Measurements from ENCODE around the gene RGS3.

The RGS3 gene

DNA sequence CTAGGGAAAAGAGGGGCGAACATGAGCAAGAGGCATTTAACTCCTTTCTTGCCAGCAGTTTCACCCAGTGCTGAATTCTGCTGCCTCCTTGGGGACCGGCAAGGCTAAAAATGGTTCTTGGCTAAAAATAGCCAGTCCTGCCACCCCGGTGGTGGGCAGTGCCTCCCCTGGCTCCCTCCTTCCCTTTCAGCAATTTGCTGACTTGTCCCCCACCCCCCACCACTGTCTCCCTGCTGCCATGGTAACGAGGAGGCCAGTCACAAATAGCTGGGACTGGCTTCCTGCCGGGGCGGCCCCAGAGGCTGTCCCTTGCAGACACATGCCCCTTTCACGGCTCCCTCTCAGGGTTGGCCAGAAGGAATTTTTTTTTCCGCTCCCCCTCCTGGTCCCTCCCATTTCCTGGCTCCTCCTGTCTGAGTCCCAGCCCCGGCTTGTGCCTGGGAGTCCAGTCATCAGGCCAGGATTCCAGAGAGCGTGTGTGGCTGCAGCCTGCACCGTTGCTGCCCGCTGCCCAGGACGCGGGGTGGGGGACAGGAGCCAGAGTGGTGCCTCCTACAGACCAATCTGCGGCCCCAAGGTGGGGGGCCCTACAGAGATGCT is 130.3 kb downstream of the RGS3 start:
- DNase-seq (ENCODE audit: extremely low read depth, low read depth) = peak; percentile 98
- peak overlapping the region; percentile 98 for H3K4me3 ChIP-seq (replicated peaks; ENCODE audit: low read depth, low read length)
- no peak for TF ChIP-seq CTCF (IDR thresholded peaks at IDR 0.05; ENCODE audit: low read depth, low read length, missing control alignments)

- no peak for TF ChIP-seq CTCF (IDR thresholded peaks at IDR 0.05; ENCODE audit: low read depth, low read length, missing control alignments)
- DNase-seq (ENCODE audit: extremely low read depth, low read depth) = no peak
- H3K4me3 ChIP-seq (replicated peaks; ENCODE audit: low read depth, low read length) = peak overlapping the region; percentile 98
These were observed 131.2 kb downstream of the RGS3 start for GRCh38 chr9:113594484-113595299.

GRCh38 chr9:113596616-113597320 is 133.2 kb downstream of the RGS3 start:
- no peak for DNase-seq (ENCODE audit: extremely low read depth, low read depth)
- TF ChIP-seq CTCF (IDR thresholded peaks at IDR 0.05; ENCODE audit: low read depth, low read length, missing control alignments) = no peak
- peak overlapping the region; percentile 98 for H3K4me3 ChIP-seq (replicated peaks; ENCODE audit: low read depth, low read length)

DNA sequence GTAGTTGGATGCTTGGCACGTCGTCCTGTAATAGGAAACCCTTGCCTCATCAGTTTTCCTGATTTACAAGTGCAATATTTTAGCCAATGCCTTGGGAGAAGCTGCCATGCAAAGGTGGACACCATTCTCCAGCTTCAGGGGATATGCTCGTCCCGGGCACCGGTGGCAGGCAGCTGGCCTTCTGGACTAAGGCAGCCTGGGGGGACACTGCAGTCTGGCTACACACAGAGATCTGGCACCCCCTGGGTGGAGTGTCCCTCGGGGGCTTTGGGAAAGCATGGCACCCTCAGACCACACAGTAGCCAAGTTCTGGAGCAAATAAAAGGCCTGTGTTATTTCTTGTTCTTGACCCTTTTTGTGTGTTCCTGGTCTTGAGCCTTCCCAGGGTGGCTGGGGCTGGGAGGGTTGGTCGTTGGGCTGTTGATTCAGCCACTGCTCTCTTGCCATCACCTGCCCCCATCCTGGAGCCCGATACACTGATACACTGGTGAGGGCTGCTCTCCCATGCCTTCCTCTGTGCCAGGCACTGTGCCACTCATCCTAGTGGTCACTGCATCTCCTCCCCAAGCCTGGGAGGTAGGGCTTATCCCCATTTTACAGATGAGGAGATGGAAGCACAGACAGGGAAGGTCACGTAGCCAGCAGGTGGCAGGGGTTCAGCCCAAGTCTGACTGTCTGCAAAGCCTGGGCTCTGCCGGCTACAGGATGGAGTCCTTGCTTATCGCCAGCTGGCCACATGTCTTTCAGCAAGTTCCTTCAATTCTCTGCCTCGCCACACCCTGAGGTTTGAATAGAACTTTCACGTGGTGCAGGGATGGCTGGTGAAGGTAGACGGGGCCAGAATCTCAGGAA is 134.1 kb downstream of the RGS3 start:
- no peak for DNase-seq (ENCODE audit: extremely low read depth, low read depth)
- peak overlapping the region; percentile 98 for H3K4me3 ChIP-seq (replicated peaks; ENCODE audit: low read depth, low read length)
- peak; percentile 11 for TF ChIP-seq CTCF (IDR thresholded peaks at IDR 0.05; ENCODE audit: low read depth, low read length, missing control alignments)

GRCh38 chr9:113598451-113598850 is 134.9 kb downstream of the RGS3 start:
- H3K4me3 ChIP-seq (replicated peaks; ENCODE audit: low read depth, low read length) = peak overlapping the region; percentile 98; the same call in 1 of the 2 replicates
- no peak for TF ChIP-seq CTCF (IDR thresholded peaks at IDR 0.05; ENCODE audit: low read depth, low read length, missing control alignments)
- DNase-seq (ENCODE audit: extremely low read depth, low read depth) = no peak

- TF ChIP-seq CTCF (IDR thresholded peaks at IDR 0.05; ENCODE audit: low read depth, low read length, missing control alignments) = no peak
- no peak overlapping the region; the same call in 1 of the 2 replicates for H3K4me3 ChIP-seq (replicated peaks; ENCODE audit: low read depth, low read length)
- no peak for DNase-seq (ENCODE audit: extremely low read depth, low read depth)
These were observed 135.4 kb downstream of the RGS3 start for GRCh38 chr9:113598883-113599282.
